ENCODE results near the gene MTARC1. TPM values are rescaled to one million over a fixed set of nuclear protein-coding genes. Genes with fewer than 3 reads are reported as not detected.
A peak's percentile ranks its signal among the peaks of the same experiment; 100 is the strongest.

The MTARC1 gene
- total RNA-seq, 1 experiment from 2014 or later: 26.5 TPM

GRCh38 chr1:220803401-220804201 is 16.9 kb downstream of the MTARC1 start:
- no TSS peak for BruUV-seq (replicated peaks)
- ChIA-PET POLR2A (no interaction called here), CTCF (interaction anchor here (0.7 to 1.7 kb wide), 4 partner anchors 9 to 1813 kb away, joined by 3 to 10 read pairs (median 3); no protein-coding TSS in a partner anchor), RAD21 (ENCODE audit: low non-redundant PET in 1 of 2, low total read pairs in 2 of 2, uncharacterized antibody in 2 of 2, unreplicated experiment in 2 of 2) (interaction anchor here in 1 of 2 experiments (0.7 kb wide), 1 partner anchor 503 kb away, joined by 3 read pairs; no protein-coding TSS in a partner anchor)
- H2AFZ ChIP-seq (ENCODE audit: low read depth, low read length, poor library complexity, severe bottlenecking): no peak overlapping the region
- no peaks in the 10 kb centered on the region for H3K4me1 ChIP-seq (ENCODE audit: control insufficient read depth in 1 of 2, insufficient read depth in 2 of 2, low read length in 2 of 2)
- H3K9me2 ChIP-seq (ENCODE audit: insufficient read depth): no peaks in the 10 kb centered on the region
- H3K79me2 ChIP-seq (ENCODE audit: insufficient read depth, low read length): no peaks in the 10 kb centered on the region
- DNase-seq (ENCODE audit: low read depth, low spot score) (no peak), ATAC-seq (peak; percentile 89)
- no peaks in the 10 kb centered on the region for H3K9me3 ChIP-seq (ENCODE audit: control insufficient read depth in 1 of 2, insufficient read depth in 1 of 2, low read depth in 1 of 2, low read length in 2 of 2)
- H3K4me2 ChIP-seq (ENCODE audit: low read length): no peak overlapping the region
- intact Hi-C loops (cut with micrococcal nuclease): loop anchor here (1.0 kb wide), 1 partner anchor 522 kb away; no protein-coding TSS in a partner anchor
- H3K36me3 ChIP-seq (ENCODE audit: control insufficient read depth in 1 of 2, insufficient read depth in 2 of 2, low read length in 2 of 2): 0 out of 4 replicates have a peak, but pooled peaks cover 0 to 4% of the 10 kb centered on the region in 2 experiments
- TF ChIP-seq RAD21 (IDR thresholded peaks at IDR 0.05; ENCODE audit: low read depth) (peak; percentile 72), YY1 (IDR thresholded peaks at IDR 0.05; ENCODE audit: extremely low read depth, insufficient replicate concordance, low read depth, low read length) (no peak), CTCF (IDR thresholded peaks at IDR 0.05 in 2 of 3, conservative IDR thresholded peaks at IDR 0.05 in 1 of 3; ENCODE audit: borderline replicate concordance in 1 of 3, insufficient read depth in 1 of 3, low read depth in 2 of 3, low read length in 2 of 3) (peak; percentile 75 to 80 (median 80); a peak in 5 of 6 replicates)
- H3K9ac ChIP-seq (ENCODE audit: low read length): no peak overlapping the region
- no peak overlapping the region for H3K4me3 ChIP-seq (replicated peaks in 1 of 2; ENCODE audit: low read depth in 1 of 2, low read length in 2 of 2)
- no peak overlapping the region for H3K27ac ChIP-seq (ENCODE audit: low read depth, low read length)
- no peaks in the 10 kb centered on the region for H3K27me3 ChIP-seq (ENCODE audit: insufficient read depth, low read length)
- no peaks in the 10 kb centered on the region for H4K20me1 ChIP-seq (ENCODE audit: insufficient read depth)

GRCh38 chr1:220804202-220804586 is 17.5 kb downstream of the MTARC1 start:
- Histone ChIP-seq H3K4me1 (ENCODE audit: control insufficient read depth in 1 of 2, insufficient read depth in 2 of 2, low read length in 2 of 2) (no peaks in the 10 kb centered on the region), H3K4me2 (ENCODE audit: low read length) (no peak overlapping the region), H3K9me2 (ENCODE audit: insufficient read depth) (no peaks in the 10 kb centered on the region), H3K4me3 (replicated peaks in 1 of 2; ENCODE audit: low read depth in 1 of 2, low read length in 2 of 2) (no peak overlapping the region), H3K36me3 (ENCODE audit: control insufficient read depth in 1 of 2, insufficient read depth in 2 of 2, low read length in 2 of 2) (0 out of 4 replicates have a peak, but pooled peaks cover 0 to 4% of the 10 kb centered on the region in 2 experiments), H3K27ac (ENCODE audit: low read depth, low read length) (no peak overlapping the region), H3K9ac (ENCODE audit: low read length) (no peak overlapping the region), H2AFZ (ENCODE audit: low read depth, low read length, poor library complexity, severe bottlenecking) (no peak overlapping the region), H3K79me2 (ENCODE audit: insufficient read depth, low read length) (no peaks in the 10 kb centered on the region), H3K27me3 (ENCODE audit: insufficient read depth, low read length) (no peaks in the 10 kb centered on the region), H3K9me3 (ENCODE audit: control insufficient read depth in 1 of 2, insufficient read depth in 1 of 2, low read depth in 1 of 2, low read length in 2 of 2) (no peaks in the 10 kb centered on the region), H4K20me1 (ENCODE audit: insufficient read depth) (no peaks in the 10 kb centered on the region)
- intact Hi-C loops (cut with micrococcal nuclease): no loop called here
- ATAC-seq: peak; percentile 18; the same call in 1 of the 2 replicates
- ChIA-PET CTCF (interaction anchor here (1.6 to 1.7 kb wide), 2 partner anchors 9 to 523 kb away, joined by 3 to 10 read pairs; no protein-coding TSS in a partner anchor), POLR2A (no interaction called here), RAD21 (ENCODE audit: low non-redundant PET in 1 of 2, low total read pairs in 2 of 2, uncharacterized antibody in 2 of 2, unreplicated experiment in 2 of 2) (no interaction called here)
- no peak for TF ChIP-seq FOSL1 (IDR thresholded peaks at IDR 0.05; ENCODE audit: low read depth)
- TF ChIP-seq EZH2phosphoT487 (IDR thresholded peaks at IDR 0.05; ENCODE audit: borderline replicate concordance): no peak
- TF ChIP-seq ATF3 (IDR thresholded peaks at IDR 0.05): no peak
- no peak for TF ChIP-seq POLR2A (IDR thresholded peaks at IDR 0.05; ENCODE audit: borderline replicate concordance, extremely low read depth, insufficient read depth, insufficient read length)
- TF ChIP-seq RAD21 (IDR thresholded peaks at IDR 0.05; ENCODE audit: low read depth): no peak
- TF ChIP-seq EGR1 (IDR thresholded peaks at IDR 0.05; ENCODE audit: low read depth): no peak
- TF ChIP-seq CEBPB (IDR thresholded peaks at IDR 0.05; ENCODE audit: low read depth): no peak
- no TSS peak for BruUV-seq (replicated peaks)
- no peak for DNase-seq (ENCODE audit: low read depth, low spot score)
